ENCODE measurements around the gene TMEM271.

TMEM271 gene

DNA sequence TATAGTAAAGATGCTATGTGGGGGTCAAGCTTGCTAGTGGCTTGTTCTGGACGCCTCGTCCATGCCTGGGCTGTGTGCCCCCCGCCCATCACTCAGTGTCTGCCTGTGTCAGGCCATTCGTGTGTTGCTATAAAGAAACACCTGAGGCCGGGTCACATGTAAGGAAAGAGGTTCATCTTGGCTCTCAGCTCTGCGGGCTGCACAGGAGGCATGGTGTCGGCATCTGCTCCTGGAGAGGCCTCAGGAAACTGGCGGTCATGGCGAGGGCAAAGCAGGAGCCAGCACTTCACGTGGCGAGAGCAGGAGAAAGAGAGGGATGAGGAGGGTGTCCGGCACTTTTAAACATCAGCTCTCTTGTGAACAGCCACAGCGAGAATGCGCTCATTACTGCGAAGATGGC lies 51.9 kb downstream of the TMEM271 start:
- no peak for DNase-seq (ENCODE audit: extremely low read depth, insufficient read length)
- Histone ChIP-seq H3K27me3 (replicated peaks; ENCODE audit: control insufficient read depth, insufficient read depth, low read length) (no peaks in the 10 kb centered on the region), H3K4me3 (replicated peaks; ENCODE audit: low read depth, low read length) (no peak overlapping the region), H3K36me3 (ENCODE audit: control insufficient read depth, insufficient read depth, low read length) (peaks cover 36% of the 10 kb centered on the region)
- TF ChIP-seq CTCF (IDR thresholded peaks at IDR 0.05; ENCODE audit: insufficient read depth, low read length, poor library complexity, severe bottlenecking), result no peak

All from GM06990 (cell line).